Fibroblast of pulmonary artery (primary cell): Measurements from ENCODE around the gene TRDMT1.

Experiments
- DNase-seq: peaks from one replicate; pipeline ENCODE4 v3.0.0-alpha.2; 2010; ENCODE audit warnings: low read depth
- H3K4me3 ChIP-seq: replicated peaks from 2 replicates; pipeline ENCODE4 v1.5.1; 2011; ENCODE audit warnings: low read depth, mild to moderate bottlenecking, control low read depth, low read length, moderate library complexity
- TF ChIP-seq, protein P1 (sequence below): IDR thresholded peaks from 2 replicates; pipeline ENCODE4 v1.5.1; 2011; ENCODE audit warnings: mild to moderate bottlenecking, control low read depth, low read length, inconsistent platforms; ENCODE audit errors: missing control alignments

Gene TRDMT1

DNA sequence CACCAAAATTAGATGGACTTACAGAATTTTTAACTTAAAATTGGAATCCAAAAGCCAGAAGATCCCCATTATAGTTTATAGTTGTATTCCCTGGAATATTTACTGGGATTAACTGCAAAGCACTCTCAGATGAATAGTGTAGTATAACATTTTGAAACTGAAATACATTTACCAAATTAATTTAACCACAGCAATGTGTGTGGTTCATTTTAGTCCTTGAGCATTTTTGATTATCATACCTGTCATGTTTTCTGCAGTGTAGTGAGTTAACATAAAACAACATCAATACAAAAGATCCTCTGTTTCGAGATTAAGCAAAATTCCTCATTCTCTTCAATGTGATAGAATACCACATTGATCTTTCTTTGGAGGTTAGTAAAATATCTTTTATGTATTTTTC is 30.3 kb upstream of the TRDMT1 start:
- DNase-seq = peak; percentile 21
- TF ChIP-seq, protein P1, sequence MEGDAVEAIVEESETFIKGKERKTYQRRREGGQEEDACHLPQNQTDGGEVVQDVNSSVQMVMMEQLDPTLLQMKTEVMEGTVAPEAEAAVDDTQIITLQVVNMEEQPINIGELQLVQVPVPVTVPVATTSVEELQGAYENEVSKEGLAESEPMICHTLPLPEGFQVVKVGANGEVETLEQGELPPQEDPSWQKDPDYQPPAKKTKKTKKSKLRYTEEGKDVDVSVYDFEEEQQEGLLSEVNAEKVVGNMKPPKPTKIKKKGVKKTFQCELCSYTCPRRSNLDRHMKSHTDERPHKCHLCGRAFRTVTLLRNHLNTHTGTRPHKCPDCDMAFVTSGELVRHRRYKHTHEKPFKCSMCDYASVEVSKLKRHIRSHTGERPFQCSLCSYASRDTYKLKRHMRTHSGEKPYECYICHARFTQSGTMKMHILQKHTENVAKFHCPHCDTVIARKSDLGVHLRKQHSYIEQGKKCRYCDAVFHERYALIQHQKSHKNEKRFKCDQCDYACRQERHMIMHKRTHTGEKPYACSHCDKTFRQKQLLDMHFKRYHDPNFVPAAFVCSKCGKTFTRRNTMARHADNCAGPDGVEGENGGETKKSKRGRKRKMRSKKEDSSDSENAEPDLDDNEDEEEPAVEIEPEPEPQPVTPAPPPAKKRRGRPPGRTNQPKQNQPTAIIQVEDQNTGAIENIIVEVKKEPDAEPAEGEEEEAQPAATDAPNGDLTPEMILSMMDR = no peak
- peak overlapping the region; percentile 98 for H3K4me3 ChIP-seq

DNA sequence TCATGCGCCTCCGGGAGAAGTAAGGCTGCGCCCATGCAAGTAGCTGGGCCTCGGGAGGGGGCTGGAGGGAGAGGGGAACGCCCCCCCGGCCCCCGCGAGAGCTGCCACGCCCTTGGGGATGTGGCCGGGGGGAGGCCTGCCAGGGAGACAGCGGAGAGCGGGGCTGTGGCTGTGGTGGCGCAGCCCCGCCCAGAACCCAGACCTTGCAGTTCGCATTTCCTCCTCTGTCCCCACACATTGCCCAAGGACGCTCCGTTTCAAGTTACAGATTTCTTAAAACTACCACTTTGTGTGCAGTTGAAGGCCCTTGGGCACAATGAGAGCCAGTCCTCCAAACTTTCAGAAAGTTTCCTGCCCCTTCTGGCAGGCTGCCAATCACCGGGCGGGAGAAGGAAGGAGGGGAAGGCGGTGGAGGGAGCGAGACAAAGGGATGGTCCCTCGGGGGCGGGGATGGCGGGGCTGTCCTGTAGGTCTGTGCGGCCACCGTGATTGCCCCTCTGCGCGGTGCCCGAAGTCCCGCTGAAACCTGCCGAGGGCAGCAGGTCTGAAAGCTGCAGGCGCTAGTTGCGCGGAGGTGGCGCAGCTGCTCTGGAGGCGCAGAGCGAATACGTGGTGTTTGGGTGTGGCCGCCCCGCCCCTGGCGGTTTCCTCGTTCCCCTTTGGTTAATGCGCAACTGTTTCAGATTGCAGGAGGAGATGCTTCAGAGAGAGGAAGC is 28.7 kb upstream of the TRDMT1 start:
- TF ChIP-seq, protein P1 = no peak
- DNase-seq = peak; percentile 80
- H3K4me3 ChIP-seq = peak overlapping the region; percentile 98

DNA sequence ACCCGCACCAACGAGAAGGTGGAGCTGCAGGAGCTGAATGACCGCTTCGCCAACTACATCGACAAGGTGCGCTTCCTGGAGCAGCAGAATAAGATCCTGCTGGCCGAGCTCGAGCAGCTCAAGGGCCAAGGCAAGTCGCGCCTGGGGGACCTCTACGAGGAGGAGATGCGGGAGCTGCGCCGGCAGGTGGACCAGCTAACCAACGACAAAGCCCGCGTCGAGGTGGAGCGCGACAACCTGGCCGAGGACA is 28.2 kb upstream of the TRDMT1 start:
- H3K4me3 ChIP-seq = peak overlapping the region; percentile 98
- TF ChIP-seq, protein P1 = no peak
- DNase-seq = no peak

DNA sequence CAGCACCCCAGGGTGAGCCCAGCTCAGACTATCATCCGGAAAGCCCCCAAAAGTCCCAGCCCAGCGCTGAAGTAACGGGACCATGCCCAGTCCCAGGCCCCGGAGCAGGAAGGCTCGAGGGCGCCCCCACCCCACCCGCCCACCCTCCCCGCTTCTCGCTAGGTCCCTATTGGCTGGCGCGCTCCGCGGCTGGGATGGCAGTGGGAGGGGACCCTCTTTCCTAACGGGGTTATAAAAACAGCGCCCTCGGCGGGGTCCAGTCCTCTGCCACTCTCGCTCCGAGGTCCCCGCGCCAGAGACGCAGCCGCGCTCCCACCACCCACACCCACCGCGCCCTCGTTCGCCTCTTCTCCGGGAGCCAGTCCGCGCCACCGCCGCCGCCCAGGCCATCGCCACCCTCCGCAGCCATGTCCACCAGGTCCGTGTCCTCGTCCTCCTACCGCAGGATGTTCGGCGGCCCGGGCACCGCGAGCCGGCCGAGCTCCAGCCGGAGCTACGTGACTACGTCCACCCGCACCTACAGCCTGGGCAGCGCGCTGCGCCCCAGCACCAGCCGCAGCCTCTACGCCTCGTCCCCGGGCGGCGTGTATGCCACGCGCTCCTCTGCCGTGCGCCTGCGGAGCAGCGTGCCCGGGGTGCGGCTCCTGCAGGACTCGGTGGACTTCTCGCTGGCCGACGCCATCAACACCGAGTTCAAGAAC is 27.7 kb upstream of the TRDMT1 start:
- TF ChIP-seq, protein P1 = no peak
- H3K4me3 ChIP-seq = peak overlapping the region; percentile 98
- DNase-seq = peak; percentile 94

DNA sequence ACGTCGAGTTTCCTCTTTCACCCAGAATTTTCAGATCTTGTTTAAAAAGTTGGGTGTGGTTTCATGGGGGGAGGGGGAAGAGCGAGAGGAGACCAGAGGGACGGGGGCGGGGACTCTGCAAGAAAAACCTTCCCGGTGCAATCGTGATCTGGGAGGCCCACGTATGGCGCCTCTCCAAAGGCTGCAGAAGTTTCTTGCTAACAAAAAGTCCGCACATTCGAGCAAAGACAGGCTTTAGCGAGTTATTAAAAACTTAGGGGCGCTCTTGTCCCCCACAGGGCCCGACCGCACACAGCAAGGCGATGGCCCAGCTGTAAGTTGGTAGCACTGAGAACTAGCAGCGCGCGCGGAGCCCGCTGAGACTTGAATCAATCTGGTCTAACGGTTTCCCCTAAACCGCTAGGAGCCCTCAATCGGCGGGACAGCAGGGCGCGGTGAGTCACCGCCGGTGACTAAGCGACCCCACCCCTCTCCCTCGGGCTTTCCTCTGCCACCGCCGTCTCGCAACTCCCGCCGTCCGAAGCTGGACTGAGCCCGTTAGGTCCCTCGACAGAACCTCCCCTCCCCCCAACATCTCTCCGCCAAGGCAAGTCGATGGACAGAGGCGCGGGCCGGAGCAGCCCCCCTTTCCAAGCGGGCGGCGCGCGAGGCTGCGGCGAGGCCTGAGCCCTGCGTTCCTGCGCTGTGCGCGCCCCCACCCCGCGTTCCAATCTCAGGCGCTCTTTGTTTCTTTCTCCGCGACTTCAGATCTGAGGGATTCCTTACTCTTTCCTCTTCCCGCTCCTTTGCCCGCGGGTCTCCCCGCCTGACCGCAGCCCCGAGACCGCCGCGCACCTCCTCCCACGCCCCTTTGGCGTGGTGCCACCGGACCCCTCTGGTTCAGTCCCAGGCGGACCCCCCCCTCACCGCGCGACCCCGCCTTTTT is 26.9 kb upstream of the TRDMT1 start, which contains the start of gene VIM:
VIM (plus strand) TSS at position 151 of the 925 bp plus-strand sequence. CDS start 1,182 bp downstream, outside the sequence.
- peak within 1 kb of the TSS; percentile 98 for H3K4me3 ChIP-seq
- peak; percentile 96 for DNase-seq
- TF ChIP-seq, protein P1 = no peak

DNA sequence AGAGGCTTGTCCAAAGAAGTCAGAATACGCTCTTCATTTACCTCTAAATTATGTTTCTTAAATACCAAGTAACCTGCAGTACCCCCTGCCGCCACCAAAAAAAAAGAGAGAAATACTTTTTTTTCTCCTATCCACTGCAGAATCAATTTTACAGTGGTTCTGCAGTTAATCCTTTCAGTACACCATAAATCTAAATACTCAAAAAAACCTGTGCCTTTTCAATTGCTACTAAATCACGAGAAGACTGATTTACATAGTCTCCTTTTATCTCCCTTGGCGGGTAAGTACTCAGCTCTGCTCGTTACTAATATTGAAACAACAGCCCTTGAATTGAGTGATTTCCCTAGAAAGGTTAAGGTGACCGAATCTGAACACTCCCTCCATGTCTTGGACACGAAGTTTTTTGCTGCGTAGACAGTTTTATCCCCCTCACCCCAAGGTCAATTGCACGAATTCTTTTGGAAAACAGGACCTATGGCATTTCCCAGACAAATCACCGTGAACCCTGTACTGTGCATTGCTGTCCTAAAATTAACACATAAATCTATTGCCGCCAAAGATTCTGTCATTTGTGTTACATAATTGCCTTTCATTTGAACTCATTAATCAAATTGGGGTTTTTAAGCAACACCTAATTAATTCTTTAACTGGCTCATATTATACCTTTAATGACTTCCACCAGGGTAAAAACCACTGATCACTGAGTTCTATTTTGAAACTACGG is 26.1 kb upstream of the TRDMT1 start:
- H3K4me3 ChIP-seq = peak overlapping the region; percentile 98
- DNase-seq = peak; percentile 47
- TF ChIP-seq, protein P1 = peak; percentile 46
